ENCODE results near the gene EHBP1.
"Not testable (repeated sequence)": the region's sequence is repeated elsewhere in the genome, so short reads cannot be mapped to it uniquely, and the experiment has no call there.

GRCh38 chr2:63074399-63074798, 368.9 kb downstream of the EHBP1 start:
- not testable (repeated sequence) for TF ChIP-seq CTCF (conservative IDR thresholded peaks at IDR 0.05; ENCODE audit: low read depth, low read length); EZH2 (IDR thresholded peaks at IDR 0.05; ENCODE audit: borderline replicate concordance, low read depth, low read length, poor library complexity, severe bottlenecking)
